HepG2 (cell line): ENCODE results near the gene FAM216A. TPM values are rescaled to one million over a fixed set of nuclear protein-coding genes. Genes with fewer than 3 reads are reported as not detected.

Experiments used
- AGO2 ChIP-seq: fragments of 200-400 bp; formaldehyde crosslinking; optimal IDR thresholded peaks from 2 replicates; pipeline ENCODE3; 2017; ENCODE audit warnings: mild to moderate bottlenecking, low read depth, low read length, moderate library complexity
- ATM ChIP-seq: fragments of 450-650 bp; IDR thresholded peaks from 2 replicates; pipeline ENCODE4 v1.7.1; 2017; ENCODE audit warnings: mild to moderate bottlenecking, borderline replicate concordance
- CREM ChIP-seq, 2 experiments: sonication (generic) in 1 of 2; formaldehyde crosslinking in 1 of 2; IDR thresholded peaks; 2 replicates each; pipeline versions ENCODE4 v1.4.0 to v1.6.1; 2016 to 2020; ENCODE audit warnings: antibody characterized with exemption in 1 of 2, mild to moderate bottlenecking in 1 of 2, missing genetic modification reagents in 1 of 2
- GTF2F1 ChIP-seq: fragments of 150-350 bp; IDR thresholded peaks from 2 replicates; pipeline ENCODE4 v1.6.1; 2014; ENCODE audit warnings: low read length
- HOXD1 ChIP-seq: sonication (generic); formaldehyde crosslinking; IDR thresholded peaks from 2 replicates; pipeline ENCODE4 v1.5.0; 2020; ENCODE audit warnings: missing genetic modification reagents
- KDM1A ChIP-seq: IDR thresholded peaks from 2 replicates; pipeline ENCODE4 v1.6.1; 2016; ENCODE audit warnings: missing compliant biosample characterization
- LRRFIP1 ChIP-seq: sonication (generic); formaldehyde crosslinking; conservative IDR thresholded peaks from 2 replicates; pipeline ENCODE4 v1.4.0; 2020; ENCODE audit warnings: missing genetic modification reagents
- MAFG ChIP-seq: sonication (generic); formaldehyde crosslinking; IDR thresholded peaks from 2 replicates; pipeline ENCODE4 v1.5.1; 2020; ENCODE audit warnings: mild to moderate bottlenecking, missing genetic modification reagents
- RBAK ChIP-seq: sonication (generic); formaldehyde crosslinking; IDR thresholded peaks from 2 replicates; pipeline ENCODE4 v1.5.1; 2020; ENCODE audit warnings: mild to moderate bottlenecking, missing genetic modification reagents
- RFX5 ChIP-seq: IDR thresholded peaks from 2 replicates; pipeline ENCODE4 v1.6.1; 2011; ENCODE audit warnings: low read depth, low read length, improper control_type of control experiment
- SP5 ChIP-seq: IDR thresholded peaks from 2 replicates; pipeline ENCODE4 v1.6.1; 2016; ENCODE audit warnings: low read depth, borderline replicate concordance
- ZNF205 ChIP-seq: IDR thresholded peaks from 2 replicates; pipeline ENCODE4 v1.6.1; 2018; ENCODE audit warnings: missing biosample characterization, missing genetic modification reagents
- ZNF414 ChIP-seq: sonication (generic); formaldehyde crosslinking; IDR thresholded peaks from 2 replicates; pipeline ENCODE4 v1.5.0; 2020; ENCODE audit warnings: missing genetic modification reagents
- ZNF784 ChIP-seq: sonication (generic); formaldehyde crosslinking; IDR thresholded peaks from 2 replicates; pipeline ENCODE4 v1.5.1; 2020; ENCODE audit warnings: missing genetic modification reagents, mild to moderate bottlenecking, borderline replicate concordance
- polyA plus RNA-seq, 8 experiments: library from polyadenylated mRNA; depleted of rRNA in 3 of 8; stranded (reverse) in 7 of 8; unstranded in 1 of 8; fragments of >200 nt; fragmentation: Illumina TruSeq in 4 of 8; extraction: Trizol in 4 of 8; gene quantifications; 2 replicates each; pipeline versions ENCODE4 v1.2.1 to v1.2.3, GENCODE V29; 2011 to 2016; ENCODE audit warnings: low read depth in 4 of 8, missing spikeins in 1 of 8, mixed read lengths in 1 of 8; ENCODE audit not compliant: insufficient read depth in 1 of 8
- total RNA-seq, 5 experiments: library from RNA; depleted of rRNA; stranded (reverse); fragments of >200 nt; fragmentation: Illumina TruSeq; extraction: Trizol; gene quantifications; 2 replicates each; pipeline ENCODE4 v1.2.3, GENCODE V29; 2016; ENCODE audit warnings: low read depth in 1 of 5
- TF ChIP-seq, protein P1 (sequence below): sonication (generic); formaldehyde crosslinking; IDR thresholded peaks from 2 replicates; pipeline ENCODE4 v1.4.0; 2020; ENCODE audit warnings: missing genetic modification reagents
- TF ChIP-seq, protein P2 (sequence below): IDR thresholded peaks from 2 replicates; pipeline ENCODE4 v1.6.1; 2016; ENCODE audit warnings: missing compliant biosample characterization, missing genetic modification reagents, borderline replicate concordance

Gene FAM216A
- total and polyA plus RNA-seq, 2 of the 13 experiments (the other 11 are each of a cell fraction or from before 2014, with no cell fraction given): 20.3 to 31.2 TPM

GRCh38 chr12:110468214-110469048 is at the start of gene FAM216A, which contains the start of gene GPN3 (continued):
- no peak for TF ChIP-seq LRRFIP1 (CRISPR knock-in tag)
- peak; percentile 8; the same call in 1 of the 2 replicates for TF ChIP-seq ZNF414 (CRISPR knock-in tag)
- TF ChIP-seq, protein P1, sequence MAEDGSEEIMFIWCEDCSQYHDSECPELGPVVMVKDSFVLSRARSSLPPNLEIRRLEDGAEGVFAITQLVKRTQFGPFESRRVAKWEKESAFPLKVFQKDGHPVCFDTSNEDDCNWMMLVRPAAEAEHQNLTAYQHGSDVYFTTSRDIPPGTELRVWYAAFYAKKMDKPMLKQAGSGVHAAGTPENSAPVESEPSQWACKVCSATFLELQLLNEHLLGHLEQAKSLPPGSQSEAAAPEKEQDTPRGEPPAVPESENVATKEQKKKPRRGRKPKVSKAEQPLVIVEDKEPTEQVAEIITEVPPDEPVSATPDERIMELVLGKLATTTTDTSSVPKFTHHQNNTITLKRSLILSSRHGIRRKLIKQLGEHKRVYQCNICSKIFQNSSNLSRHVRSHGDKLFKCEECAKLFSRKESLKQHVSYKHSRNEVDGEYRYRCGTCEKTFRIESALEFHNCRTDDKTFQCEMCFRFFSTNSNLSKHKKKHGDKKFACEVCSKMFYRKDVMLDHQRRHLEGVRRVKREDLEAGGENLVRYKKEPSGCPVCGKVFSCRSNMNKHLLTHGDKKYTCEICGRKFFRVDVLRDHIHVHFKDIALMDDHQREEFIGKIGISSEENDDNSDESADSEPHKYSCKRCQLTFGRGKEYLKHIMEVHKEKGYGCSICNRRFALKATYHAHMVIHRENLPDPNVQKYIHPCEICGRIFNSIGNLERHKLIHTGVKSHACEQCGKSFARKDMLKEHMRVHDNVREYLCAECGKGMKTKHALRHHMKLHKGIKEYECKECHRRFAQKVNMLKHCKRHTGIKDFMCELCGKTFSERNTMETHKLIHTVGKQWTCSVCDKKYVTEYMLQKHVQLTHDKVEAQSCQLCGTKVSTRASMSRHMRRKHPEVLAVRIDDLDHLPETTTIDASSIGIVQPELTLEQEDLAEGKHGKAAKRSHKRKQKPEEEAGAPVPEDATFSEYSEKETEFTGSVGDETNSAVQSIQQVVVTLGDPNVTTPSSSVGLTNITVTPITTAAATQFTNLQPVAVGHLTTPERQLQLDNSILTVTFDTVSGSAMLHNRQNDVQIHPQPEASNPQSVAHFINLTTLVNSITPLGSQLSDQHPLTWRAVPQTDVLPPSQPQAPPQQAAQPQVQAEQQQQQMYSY (CRISPR knock-in tag): no peak; the same call in 1 of the 2 replicates
- peak; percentile 84 for TF ChIP-seq SP5 (CRISPR knock-in tag)
- peak; percentile 69 for TF ChIP-seq ZNF784 (CRISPR knock-in tag)
- 0 out of 2 replicates have a peak, but pooled peaks have one; percentile 6 for TF ChIP-seq KDM1A (CRISPR knock-in tag)
- no peak for TF ChIP-seq MAFG (CRISPR knock-in tag)
- peak; percentile 64; the same call in 1 of the 2 replicates for TF ChIP-seq HOXD1
- TF ChIP-seq GTF2F1: no peak
- no peak for TF ChIP-seq ZNF205 (CRISPR knock-in tag)
- TF ChIP-seq, protein P2, sequence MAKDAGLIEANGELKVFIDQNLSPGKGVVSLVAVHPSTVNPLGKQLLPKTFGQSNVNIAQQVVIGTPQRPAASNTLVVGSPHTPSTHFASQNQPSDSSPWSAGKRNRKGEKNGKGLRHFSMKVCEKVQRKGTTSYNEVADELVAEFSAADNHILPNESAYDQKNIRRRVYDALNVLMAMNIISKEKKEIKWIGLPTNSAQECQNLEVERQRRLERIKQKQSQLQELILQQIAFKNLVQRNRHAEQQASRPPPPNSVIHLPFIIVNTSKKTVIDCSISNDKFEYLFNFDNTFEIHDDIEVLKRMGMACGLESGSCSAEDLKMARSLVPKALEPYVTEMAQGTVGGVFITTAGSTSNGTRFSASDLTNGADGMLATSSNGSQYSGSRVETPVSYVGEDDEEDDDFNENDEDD (CRISPR knock-in tag): peak; percentile 92
- TF ChIP-seq RFX5: 0 out of 2 replicates have a peak, but pooled peaks have one; percentile 9
- TF ChIP-seq CREM (IDR thresholded peaks at IDR 0.05): peak; percentile 80
- no peak for TF ChIP-seq CREM (CRISPR knock-in tag; IDR thresholded peaks at IDR 0.05)
- TF ChIP-seq RBAK: no peak
- no peak for TF ChIP-seq ATM
- TF ChIP-seq AGO2: peak; percentile 95
